ENCODE data around the gene AK5.

- TF ChIP-seq CTCF (IDR thresholded peaks at IDR 0.05): no peak
- no peak for TF ChIP-seq POLR2AphosphoS5 (IDR thresholded peaks at IDR 0.05; ENCODE audit: low read depth, low read length)
- TF ChIP-seq SIN3A (IDR thresholded peaks at IDR 0.05; ENCODE audit: borderline replicate concordance, insufficient read depth, low read depth, low read length): no peak
- TF ChIP-seq TCF7L2 (IDR thresholded peaks at IDR 0.05; ENCODE audit: low read depth, low read length): no peak
Measured at GRCh38 chr1:77430966-77431690, 149.3 kb downstream of the AK5 start.
